ENCODE results near the gene ME3.

Gene ME3

GRCh38 chr11:86558207-86558606 lies 114.2 kb downstream of the ME3 start:
- DNase-seq (ENCODE audit: extremely low read depth, low read depth), result peak; percentile 15
- TF ChIP-seq CTCF (IDR thresholded peaks at IDR 0.05; ENCODE audit: low read depth, low read length), result no peak

- no peak for TF ChIP-seq CTCF (IDR thresholded peaks at IDR 0.05; ENCODE audit: low read depth, low read length)
- DNase-seq (ENCODE audit: extremely low read depth, low read depth), result no peak
These were observed 116.5 kb downstream of the ME3 start for GRCh38 chr11:86555866-86556265.

GRCh38 chr11:86555401-86555800 lies 117.0 kb downstream of the ME3 start:
- TF ChIP-seq CTCF (IDR thresholded peaks at IDR 0.05; ENCODE audit: low read depth, low read length), result no peak
- no peak for DNase-seq (ENCODE audit: extremely low read depth, low read depth)

GRCh38 chr11:86553265-86553664 lies 119.2 kb downstream of the ME3 start:
- TF ChIP-seq CTCF (IDR thresholded peaks at IDR 0.05; ENCODE audit: low read depth, low read length), result no peak
- no peak for DNase-seq (ENCODE audit: extremely low read depth, low read depth)

GRCh38 chr11:86551288-86552092 lies 120.9 kb downstream of the ME3 start:
- no peak for TF ChIP-seq CTCF (IDR thresholded peaks at IDR 0.05; ENCODE audit: low read depth, low read length)
- peak; percentile 40 for DNase-seq (ENCODE audit: extremely low read depth, low read depth)

GRCh38 chr11:86550757-86551156 lies 121.7 kb downstream of the ME3 start:
- TF ChIP-seq CTCF (IDR thresholded peaks at IDR 0.05; ENCODE audit: low read depth, low read length), result no peak
- DNase-seq (ENCODE audit: extremely low read depth, low read depth), result no peak

GRCh38 chr11:86548271-86548917 lies 124.0 kb downstream of the ME3 start:
- no peak for TF ChIP-seq CTCF (IDR thresholded peaks at IDR 0.05; ENCODE audit: low read depth, low read length)
- DNase-seq (ENCODE audit: extremely low read depth, low read depth), result peak; percentile 29
